ENCODE data around the gene TGM1.

The TGM1 gene

DNA sequence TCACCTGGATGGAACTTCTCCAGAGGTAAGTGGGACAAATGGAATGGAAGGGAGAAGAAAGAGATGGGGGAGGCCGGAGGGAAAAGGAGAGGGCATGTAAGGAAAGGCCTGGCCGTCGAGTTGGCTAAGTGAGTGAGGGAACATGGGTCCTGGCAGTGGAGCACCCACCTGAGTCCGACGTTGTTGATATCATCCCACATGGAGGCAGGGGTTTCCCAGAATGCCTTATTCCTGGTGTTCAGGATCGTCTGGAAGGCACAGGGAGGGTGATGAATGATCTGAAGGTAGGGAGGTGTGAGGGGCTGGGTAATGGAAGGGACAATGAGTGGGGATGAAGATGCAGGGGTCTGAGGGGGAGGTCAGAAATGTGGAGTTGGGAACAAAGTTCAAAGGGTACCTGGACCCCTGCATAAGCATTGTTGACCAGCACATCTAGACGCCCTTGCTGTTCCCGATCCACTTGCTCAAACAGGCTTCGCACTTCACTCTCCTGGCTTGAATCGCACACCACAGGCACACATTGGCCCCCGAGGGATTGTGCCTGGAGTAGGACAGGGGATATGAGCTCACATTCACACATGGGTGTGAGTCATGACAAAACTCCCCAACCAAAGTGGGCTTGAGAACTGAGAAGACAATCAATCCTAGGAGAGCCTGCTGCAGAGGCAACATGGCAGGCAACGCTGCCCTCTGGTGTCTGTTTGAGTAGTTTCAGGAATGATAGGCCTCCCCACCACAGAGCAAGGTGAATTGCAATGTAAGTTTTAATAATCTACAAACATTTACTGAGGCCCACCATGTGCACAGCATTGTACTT, 33.6 kb upstream of the TGM1 start:
- TF ChIP-seq HDGF (IDR thresholded peaks at IDR 0.05; ENCODE audit: borderline replicate concordance) (no peak), SUZ12 (IDR thresholded peaks at IDR 0.05) (no peak), FOXM1 (IDR thresholded peaks at IDR 0.05; ENCODE audit: borderline replicate concordance) (no peak), FOXK2 (IDR thresholded peaks at IDR 0.05) (no peak), CTBP1 (IDR thresholded peaks at IDR 0.05; ENCODE audit: borderline replicate concordance) (no peak), L3MBTL2 (conservative IDR thresholded peaks at IDR 0.05) (no peak), BHLHE40 (IDR thresholded peaks at IDR 0.05; ENCODE audit: borderline replicate concordance) (no peak), LEF1 (IDR thresholded peaks at IDR 0.05; ENCODE audit: borderline replicate concordance) (no peak), ELF4 (IDR thresholded peaks at IDR 0.05) (no peak), ZNF384 (IDR thresholded peaks at IDR 0.05) (no peak)
- TF ChIP-seq, protein P1, sequence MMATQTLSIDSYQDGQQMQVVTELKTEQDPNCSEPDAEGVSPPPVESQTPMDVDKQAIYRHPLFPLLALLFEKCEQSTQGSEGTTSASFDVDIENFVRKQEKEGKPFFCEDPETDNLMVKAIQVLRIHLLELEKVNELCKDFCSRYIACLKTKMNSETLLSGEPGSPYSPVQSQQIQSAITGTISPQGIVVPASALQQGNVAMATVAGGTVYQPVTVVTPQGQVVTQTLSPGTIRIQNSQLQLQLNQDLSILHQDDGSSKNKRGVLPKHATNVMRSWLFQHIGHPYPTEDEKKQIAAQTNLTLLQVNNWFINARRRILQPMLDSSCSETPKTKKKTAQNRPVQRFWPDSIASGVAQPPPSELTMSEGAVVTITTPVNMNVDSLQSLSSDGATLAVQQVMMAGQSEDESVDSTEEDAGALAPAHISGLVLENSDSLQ (IDR thresholded peaks at IDR 0.05) = no peak
- ChIA-PET POLR2A (interaction anchor here (1.1 to 8.8 kb wide), 7 partner anchors 25 to 140 kb away, joined by 3 to 139 read pairs (median 5); partner anchors contain the start of genes CHMP4A, GMPR2, RABGGTA and TINF2), CTCF (interaction anchor here (0.6 to 5.6 kb wide), 15 partner anchors 9 to 1408 kb away, joined by 3 to 69 read pairs (median 4); partner anchors contain the start of genes CIDEB, MDP1, TINF2 and TM9SF1)
- DNase-seq (ENCODE audit: extremely low spot score) = peak; percentile 75

- ChIA-PET POLR2A (interaction anchor here (1.0 to 2.9 kb wide), 2 partner anchors 51 to 147 kb away, joined by 5 to 22 read pairs; partner anchors contain the start of genes PSME2, RNF31 and TINF2), CTCF (interaction anchor here (1.2 to 1.9 kb wide), 3 partner anchors 14 to 51 kb away, joined by 5 to 8 read pairs (median 5); partner anchors contain the start of genes CIDEB and TINF2)
- no peak for TF ChIP-seq NFRKB (IDR thresholded peaks at IDR 0.05)
- no peak for TF ChIP-seq LEF1 (IDR thresholded peaks at IDR 0.05; ENCODE audit: borderline replicate concordance)
- TF ChIP-seq SUZ12 (IDR thresholded peaks at IDR 0.05) = no peak
- no peak for TF ChIP-seq FOXK2 (IDR thresholded peaks at IDR 0.05)
- no peak for TF ChIP-seq TARDBP (IDR thresholded peaks at IDR 0.05)
- no peak for TF ChIP-seq FOXM1 (IDR thresholded peaks at IDR 0.05; ENCODE audit: borderline replicate concordance)
- no peak for TF ChIP-seq FOXA1 (IDR thresholded peaks at IDR 0.05)
- no peak for TF ChIP-seq ZNF384 (IDR thresholded peaks at IDR 0.05)
- no peak for TF ChIP-seq CTBP1 (IDR thresholded peaks at IDR 0.05; ENCODE audit: borderline replicate concordance)
- no peak for DNase-seq (ENCODE audit: extremely low spot score)
These were observed 30.5 kb upstream of the TGM1 start for GRCh38 chr14:24293525-24293924.

GRCh38 chr14:24292118-24292807, 29.3 kb upstream of the TGM1 start:
- no peak for DNase-seq (ENCODE audit: extremely low spot score)
- CTCF ChIA-PET = interaction anchor here (1.2 to 1.9 kb wide), 3 partner anchors 16 to 50 kb away, joined by 5 to 8 read pairs (median 5); partner anchors contain the start of genes CIDEB and TINF2
- POLR2A ChIA-PET = interaction anchor here (0.6 to 2.9 kb wide), 5 partner anchors 21 to 355 kb away, joined by 3 to 22 read pairs (median 5); partner anchors contain the start of genes PSME2, RABGGTA, RNF31 and TINF2
- no peak for TF ChIP-seq FOXK2 (IDR thresholded peaks at IDR 0.05)
- no peak for TF ChIP-seq BHLHE40 (IDR thresholded peaks at IDR 0.05; ENCODE audit: borderline replicate concordance)
- TF ChIP-seq FOXM1 (IDR thresholded peaks at IDR 0.05; ENCODE audit: borderline replicate concordance) = no peak
- TF ChIP-seq LEF1 (IDR thresholded peaks at IDR 0.05; ENCODE audit: borderline replicate concordance) = no peak
- no peak for TF ChIP-seq ARNT (IDR thresholded peaks at IDR 0.05)
- TF ChIP-seq FOXA1 (IDR thresholded peaks at IDR 0.05) = no peak
- TF ChIP-seq SP1 (IDR thresholded peaks at IDR 0.05) = no peak
- TF ChIP-seq NFRKB (IDR thresholded peaks at IDR 0.05) = no peak
- TF ChIP-seq TARDBP (IDR thresholded peaks at IDR 0.05) = no peak
- no peak for TF ChIP-seq SUZ12 (IDR thresholded peaks at IDR 0.05)
- no peak for TF ChIP-seq CTBP1 (IDR thresholded peaks at IDR 0.05; ENCODE audit: borderline replicate concordance)
- no peak for TF ChIP-seq HDGF (IDR thresholded peaks at IDR 0.05; ENCODE audit: borderline replicate concordance)
- no peak for TF ChIP-seq L3MBTL2 (conservative IDR thresholded peaks at IDR 0.05)
- TF ChIP-seq, protein P1 (IDR thresholded peaks at IDR 0.05) = no peak
- no peak for TF ChIP-seq ZNF384 (IDR thresholded peaks at IDR 0.05)
- no peak for TF ChIP-seq ELF4 (IDR thresholded peaks at IDR 0.05)

- ChIA-PET POLR2A (interaction anchor here (0.6 to 2.9 kb wide), 6 partner anchors 8 to 354 kb away, joined by 3 to 22 read pairs (median 4); partner anchors contain the start of genes DHRS1, NOP9, RABGGTA and TINF2), CTCF (interaction anchor here (1.7 to 1.9 kb wide), 2 partner anchors 16 to 20 kb away, joined by 6 to 8 read pairs; partner anchors contain the start of genes CIDEB and RABGGTA)
- TF ChIP-seq SP1 (IDR thresholded peaks at IDR 0.05) (no peak), ZNF384 (IDR thresholded peaks at IDR 0.05) (no peak), SUZ12 (IDR thresholded peaks at IDR 0.05) (no peak), HDGF (IDR thresholded peaks at IDR 0.05; ENCODE audit: borderline replicate concordance) (no peak), FOXM1 (IDR thresholded peaks at IDR 0.05; ENCODE audit: borderline replicate concordance) (no peak), TARDBP (IDR thresholded peaks at IDR 0.05) (no peak), CTBP1 (IDR thresholded peaks at IDR 0.05; ENCODE audit: borderline replicate concordance) (no peak), FOXK2 (IDR thresholded peaks at IDR 0.05) (no peak)
- TF ChIP-seq, protein P1 (IDR thresholded peaks at IDR 0.05) = no peak
- DNase-seq (ENCODE audit: extremely low spot score) = no peak
These were observed 28.6 kb upstream of the TGM1 start for GRCh38 chr14:24291446-24292117.

Measured in HEK293T (cell line).